Hepatocyte (in vitro differentiated cells): Measurements from ENCODE around the gene DES. TPM values are rescaled to one million over a fixed set of nuclear protein-coding genes. Genes with fewer than 3 reads are reported as not detected.
A peak's percentile ranks its signal among the peaks of the same experiment; 100 is the strongest.

Source experiments
- DNase-seq: peaks from one replicate; pipeline ENCODE4 v3.0.0-alpha.2; 2016; ENCODE audit warnings: low spot score
- H2AFZ ChIP-seq: fragments of 200-600 bp; sonication (generic); 2 replicates; pipeline ENCODE4 v1.6.0; 2016; ENCODE audit warnings: antibody characterized with exemption, mild to moderate bottlenecking
- H3K27ac ChIP-seq: fragments of 200-600 bp; sonication (generic); 2 replicates; pipeline ENCODE4 v1.5.1; 2016; ENCODE audit warnings: mild to moderate bottlenecking
- H3K27me3 ChIP-seq: fragments of 200-600 bp; sonication (generic); 2 replicates; pipeline ENCODE4 v1.6.1; 2016
- H3K36me3 ChIP-seq: fragments of 200-600 bp; sonication (generic); replicated peaks from 2 replicates; pipeline ENCODE4 v1.5.1; 2016; ENCODE audit warnings: low read depth; ENCODE audit not compliant: insufficient read depth
- H3K4me1 ChIP-seq: fragments of 200-600 bp; sonication (generic); 2 replicates; pipeline ENCODE4 v1.5.1; 2016; ENCODE audit warnings: mild to moderate bottlenecking, moderate library complexity; ENCODE audit not compliant: insufficient read depth
- H3K4me2 ChIP-seq: fragments of 200-600 bp; sonication (generic); 2 replicates; pipeline ENCODE4 v1.6.0; 2016
- H3K4me3 ChIP-seq: fragments of 200-600 bp; sonication (generic); 2 replicates; pipeline ENCODE4 v1.5.1; 2016; ENCODE audit warnings: mild to moderate bottlenecking
- H3K79me2 ChIP-seq: fragments of 200-600 bp; sonication (generic); 2 replicates; pipeline ENCODE4 v1.6.0; 2017; ENCODE audit warnings: mild to moderate bottlenecking
- H3K9me2 ChIP-seq: fragments of 200-600 bp; sonication (generic); replicated peaks from 2 replicates; pipeline ENCODE4 v1.6.0; 2017; ENCODE audit warnings: mild to moderate bottlenecking; ENCODE audit not compliant: insufficient read depth
- H3K9me3 ChIP-seq: fragments of 200-600 bp; sonication (generic); 2 replicates; pipeline ENCODE4 v1.5.1; 2016; ENCODE audit warnings: low read depth, mild to moderate bottlenecking
- H4K20me1 ChIP-seq: fragments of 200-600 bp; sonication (generic); 2 replicates; pipeline ENCODE4 v1.6.0; 2016; ENCODE audit warnings: mild to moderate bottlenecking; ENCODE audit not compliant: insufficient read depth, poor library complexity, severe bottlenecking
- EZH2 ChIP-seq: fragments of 200-600 bp; sonication (generic); IDR thresholded peaks from 2 replicates; pipeline ENCODE4 v1.6.1; 2016; ENCODE audit warnings: antibody characterized with exemption, mild to moderate bottlenecking, borderline replicate concordance
- EZH2phosphoT487 ChIP-seq: fragments of 200-600 bp; sonication (generic); IDR thresholded peaks from one replicate; pipeline ENCODE4 v1.6.1; 2018; ENCODE audit warnings: antibody characterized with exemption, mild to moderate bottlenecking, low read depth, moderate library complexity; ENCODE audit not compliant: unreplicated experiment, severe bottlenecking
- WGBS: methylation state at CpG from one replicate; pipeline ENCODE4 v1.1.6; 2016; ENCODE audit warnings: low lambda C conversion rate; ENCODE audit errors: missing lambda C conversion rate; 5-methylcytosine and 5-hydroxymethylcytosine counted together
- polyA plus RNA-seq: library from polyadenylated mRNA; unstranded; fragments of >200 nt; fragmentation: Nextera tagmentation; extraction: Ambion mirVana; gene quantifications from 2 replicates; pipeline ENCODE4 v1.2.1, GENCODE V29; 2016
- total RNA-seq: library from RNA; depleted of rRNA; stranded (reverse); fragments of >200 nt; gene quantifications from 2 replicates; pipeline ENCODE4 v1.2.3, GENCODE V29; 2014
- TF ChIP-seq, protein P1 (sequence below): fragments of 200-600 bp; sonication (generic); IDR thresholded peaks from 2 replicates; pipeline ENCODE4 v1.5.1; 2016; ENCODE audit warnings: antibody characterized with exemption, mild to moderate bottlenecking; ENCODE audit not compliant: poor library complexity

The DES gene
- total and polyA plus RNA-seq, 2 experiments from 2014 or later: 60.9 to 103 TPM

DNA sequence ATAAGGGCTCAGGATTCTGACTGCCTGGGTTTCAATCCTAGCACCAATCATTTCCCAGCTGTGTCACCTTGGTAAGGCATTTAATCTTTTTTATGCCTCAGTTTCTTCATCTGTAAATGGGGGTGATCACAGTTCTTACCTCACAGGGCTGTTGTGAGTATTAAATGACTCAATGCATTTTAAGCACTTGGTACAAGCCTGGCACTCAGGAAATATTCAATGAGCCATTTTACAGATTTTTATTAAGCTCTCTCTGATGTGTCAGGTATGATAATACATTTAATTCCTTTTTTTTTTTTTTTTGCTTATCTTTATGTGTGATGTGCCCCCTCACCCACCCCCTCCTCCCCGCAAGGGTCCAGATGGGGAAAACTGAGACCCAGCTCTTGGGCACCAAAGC, 28.5 kb downstream of the DES start:
- Histone ChIP-seq H3K4me3 (no peak overlapping the region), H3K4me1 (peaks cover 11% of the 10 kb centered on the region), H3K27ac (no peak overlapping the region), H3K9me3 (no peaks in the 10 kb centered on the region), H4K20me1 (no peaks in the 10 kb centered on the region), H3K36me3 (no peaks in the 10 kb centered on the region), H3K79me2 (no peaks in the 10 kb centered on the region), H3K27me3 (peaks cover 16% of the 10 kb centered on the region), H3K4me2 (no peak overlapping the region), H3K9me2 (no peaks in the 10 kb centered on the region), H2AFZ (no peak overlapping the region)
- WGBS: 85% methylated on average over 1 of the region's 1 CpG
- TF ChIP-seq, protein P1, sequence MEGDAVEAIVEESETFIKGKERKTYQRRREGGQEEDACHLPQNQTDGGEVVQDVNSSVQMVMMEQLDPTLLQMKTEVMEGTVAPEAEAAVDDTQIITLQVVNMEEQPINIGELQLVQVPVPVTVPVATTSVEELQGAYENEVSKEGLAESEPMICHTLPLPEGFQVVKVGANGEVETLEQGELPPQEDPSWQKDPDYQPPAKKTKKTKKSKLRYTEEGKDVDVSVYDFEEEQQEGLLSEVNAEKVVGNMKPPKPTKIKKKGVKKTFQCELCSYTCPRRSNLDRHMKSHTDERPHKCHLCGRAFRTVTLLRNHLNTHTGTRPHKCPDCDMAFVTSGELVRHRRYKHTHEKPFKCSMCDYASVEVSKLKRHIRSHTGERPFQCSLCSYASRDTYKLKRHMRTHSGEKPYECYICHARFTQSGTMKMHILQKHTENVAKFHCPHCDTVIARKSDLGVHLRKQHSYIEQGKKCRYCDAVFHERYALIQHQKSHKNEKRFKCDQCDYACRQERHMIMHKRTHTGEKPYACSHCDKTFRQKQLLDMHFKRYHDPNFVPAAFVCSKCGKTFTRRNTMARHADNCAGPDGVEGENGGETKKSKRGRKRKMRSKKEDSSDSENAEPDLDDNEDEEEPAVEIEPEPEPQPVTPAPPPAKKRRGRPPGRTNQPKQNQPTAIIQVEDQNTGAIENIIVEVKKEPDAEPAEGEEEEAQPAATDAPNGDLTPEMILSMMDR: no peak
- TF ChIP-seq EZH2phosphoT487: no peak
- no peak for TF ChIP-seq EZH2
- DNase-seq: no peak

DNA sequence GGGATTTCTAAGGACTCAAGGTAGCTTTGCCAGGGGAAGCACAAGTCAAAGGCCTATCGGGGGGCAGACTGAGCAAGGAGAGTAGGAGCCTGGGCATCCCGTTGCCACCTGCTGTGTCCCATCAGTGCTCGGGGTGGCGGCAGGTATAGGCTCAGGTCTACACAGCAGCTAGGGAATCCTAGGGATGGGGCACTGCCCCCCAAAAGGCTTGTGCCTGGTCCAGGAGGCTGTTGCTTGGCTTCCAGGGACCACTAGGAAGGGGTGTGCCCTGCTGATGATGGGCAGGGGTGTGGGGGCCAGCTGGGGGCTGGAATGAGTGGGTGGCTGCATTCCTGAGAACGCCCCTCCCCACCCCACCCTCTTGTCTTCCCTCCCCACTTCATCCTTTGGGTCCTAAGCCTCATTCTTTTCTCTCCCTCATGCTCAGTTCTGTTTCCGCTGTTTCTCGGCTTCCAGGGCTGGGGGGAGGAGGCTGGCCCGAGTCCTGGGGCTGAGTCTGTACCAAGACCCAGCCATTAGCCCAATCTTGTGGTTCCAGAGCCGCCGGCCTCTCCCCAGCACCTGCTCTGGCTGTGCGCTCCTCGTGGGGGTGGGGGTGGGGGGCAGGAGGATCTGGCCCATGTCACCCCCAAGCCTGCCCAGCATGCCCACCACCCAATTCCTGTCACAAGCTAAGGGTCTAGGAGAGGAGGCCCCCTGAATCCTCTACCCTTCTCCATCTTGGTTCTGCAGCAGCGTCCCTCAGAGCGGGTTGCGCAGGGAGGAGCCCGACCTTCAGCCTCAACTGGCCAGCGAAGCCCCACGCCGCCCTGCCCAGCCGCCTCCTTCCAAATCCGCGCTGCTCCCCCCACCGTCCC, 29.3 kb downstream of the DES start:
- Histone ChIP-seq H2AFZ (no peak overlapping the region), H3K9me3 (no peaks in the 10 kb centered on the region), H3K27me3 (peaks cover 16% of the 10 kb centered on the region), H3K4me3 (no peak overlapping the region), H3K4me1 (peaks cover 18% of the 10 kb centered on the region), H3K9me2 (no peaks in the 10 kb centered on the region), H3K27ac (no peak overlapping the region), H3K79me2 (no peaks in the 10 kb centered on the region), H3K36me3 (no peaks in the 10 kb centered on the region), H4K20me1 (no peaks in the 10 kb centered on the region), H3K4me2 (no peak overlapping the region)
- TF ChIP-seq EZH2 (no peak), EZH2phosphoT487 (no peak)
- TF ChIP-seq, protein P1: no peak
- WGBS: 91% methylated on average over 11 of the region's 23 CpGs
- no peak for DNase-seq

DNA sequence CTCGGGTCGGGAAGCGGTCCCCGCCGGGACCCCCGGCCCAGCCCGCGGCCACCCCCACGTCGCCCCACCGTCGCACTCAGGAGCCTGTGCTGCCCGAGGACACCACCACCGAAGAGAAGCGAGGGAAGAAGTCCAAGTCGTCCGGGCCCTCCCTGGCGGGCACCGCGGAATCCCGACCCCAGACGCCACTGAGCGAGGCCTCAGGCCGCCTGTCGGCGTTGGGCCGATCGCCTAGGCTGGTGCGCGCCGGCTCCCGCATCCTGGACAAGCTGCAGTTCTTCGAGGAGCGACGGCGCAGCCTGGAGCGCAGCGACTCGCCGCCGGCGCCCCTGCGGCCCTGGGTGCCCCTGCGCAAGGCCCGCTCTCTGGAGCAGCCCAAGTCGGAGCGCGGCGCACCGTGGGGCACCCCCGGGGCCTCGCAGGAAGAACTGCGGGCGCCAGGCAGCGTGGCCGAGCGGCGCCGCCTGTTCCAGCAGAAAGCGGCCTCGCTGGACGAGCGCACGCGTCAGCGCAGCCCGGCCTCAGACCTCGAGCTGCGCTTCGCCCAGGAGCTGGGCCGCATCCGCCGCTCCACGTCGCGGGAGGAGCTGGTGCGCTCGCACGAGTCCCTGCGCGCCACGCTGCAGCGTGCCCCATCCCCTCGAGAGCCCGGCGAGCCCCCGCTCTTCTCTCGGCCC, 30.1 kb downstream of the DES start:
- Histone ChIP-seq H3K4me3 (no peak overlapping the region), H3K9me3 (no peaks in the 10 kb centered on the region), H2AFZ (no peak overlapping the region), H3K4me1 (peaks cover 22% of the 10 kb centered on the region), H3K9me2 (no peaks in the 10 kb centered on the region), H4K20me1 (no peaks in the 10 kb centered on the region), H3K27me3 (peaks cover 16% of the 10 kb centered on the region), H3K79me2 (no peaks in the 10 kb centered on the region), H3K36me3 (no peaks in the 10 kb centered on the region), H3K4me2 (peak overlapping the region; percentile 29), H3K27ac (no peak overlapping the region)
- DNase-seq: no peak
- 61% methylated on average over 52 of the region's 88 CpGs for WGBS
- TF ChIP-seq EZH2 (no peak), EZH2phosphoT487 (no peak)

DNA sequence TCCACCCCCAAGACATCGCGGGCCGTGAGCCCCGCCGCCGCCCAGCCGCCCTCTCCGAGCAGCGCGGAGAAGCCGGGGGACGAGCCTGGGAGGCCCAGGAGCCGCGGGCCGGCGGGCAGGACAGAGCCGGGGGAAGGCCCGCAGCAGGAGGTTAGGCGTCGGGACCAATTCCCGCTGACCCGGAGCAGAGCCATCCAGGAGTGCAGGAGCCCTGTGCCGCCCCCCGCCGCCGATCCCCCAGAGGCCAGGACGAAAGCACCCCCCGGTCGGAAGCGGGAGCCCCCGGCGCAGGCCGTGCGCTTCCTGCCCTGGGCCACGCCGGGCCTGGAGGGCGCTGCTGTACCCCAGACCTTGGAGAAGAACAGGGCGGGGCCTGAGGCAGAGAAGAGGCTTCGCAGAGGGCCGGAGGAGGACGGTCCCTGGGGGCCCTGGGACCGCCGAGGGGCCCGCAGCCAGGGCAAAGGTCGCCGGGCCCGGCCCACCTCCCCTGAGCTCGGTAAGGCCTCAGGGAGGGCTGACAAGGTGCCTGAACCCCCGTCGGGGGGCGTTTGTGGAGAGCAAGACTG, 30.7 kb downstream of the DES start:
- Histone ChIP-seq H3K36me3 (no peaks in the 10 kb centered on the region), H3K27me3 (peaks cover 16% of the 10 kb centered on the region), H3K27ac (no peak overlapping the region), H3K9me2 (no peaks in the 10 kb centered on the region), H4K20me1 (no peaks in the 10 kb centered on the region), H2AFZ (no peak overlapping the region), H3K79me2 (no peaks in the 10 kb centered on the region), H3K4me1 (peaks cover 21% of the 10 kb centered on the region), H3K9me3 (no peaks in the 10 kb centered on the region), H3K4me2 (peak overlapping the region; percentile 29), H3K4me3 (no peak overlapping the region)
- WGBS: 62% methylated on average over 21 of the region's 51 CpGs
- TF ChIP-seq EZH2: peak; percentile 42
- TF ChIP-seq EZH2phosphoT487: no peak
- DNase-seq: no peak
